ENCODE data around the gene LCN12. TPM values are rescaled to one million over a fixed set of nuclear protein-coding genes. Genes with fewer than 3 reads are reported as not detected.

The LCN12 gene
- total RNA-seq, 1 experiment from 2014 or later: 4.2 TPM

DNA sequence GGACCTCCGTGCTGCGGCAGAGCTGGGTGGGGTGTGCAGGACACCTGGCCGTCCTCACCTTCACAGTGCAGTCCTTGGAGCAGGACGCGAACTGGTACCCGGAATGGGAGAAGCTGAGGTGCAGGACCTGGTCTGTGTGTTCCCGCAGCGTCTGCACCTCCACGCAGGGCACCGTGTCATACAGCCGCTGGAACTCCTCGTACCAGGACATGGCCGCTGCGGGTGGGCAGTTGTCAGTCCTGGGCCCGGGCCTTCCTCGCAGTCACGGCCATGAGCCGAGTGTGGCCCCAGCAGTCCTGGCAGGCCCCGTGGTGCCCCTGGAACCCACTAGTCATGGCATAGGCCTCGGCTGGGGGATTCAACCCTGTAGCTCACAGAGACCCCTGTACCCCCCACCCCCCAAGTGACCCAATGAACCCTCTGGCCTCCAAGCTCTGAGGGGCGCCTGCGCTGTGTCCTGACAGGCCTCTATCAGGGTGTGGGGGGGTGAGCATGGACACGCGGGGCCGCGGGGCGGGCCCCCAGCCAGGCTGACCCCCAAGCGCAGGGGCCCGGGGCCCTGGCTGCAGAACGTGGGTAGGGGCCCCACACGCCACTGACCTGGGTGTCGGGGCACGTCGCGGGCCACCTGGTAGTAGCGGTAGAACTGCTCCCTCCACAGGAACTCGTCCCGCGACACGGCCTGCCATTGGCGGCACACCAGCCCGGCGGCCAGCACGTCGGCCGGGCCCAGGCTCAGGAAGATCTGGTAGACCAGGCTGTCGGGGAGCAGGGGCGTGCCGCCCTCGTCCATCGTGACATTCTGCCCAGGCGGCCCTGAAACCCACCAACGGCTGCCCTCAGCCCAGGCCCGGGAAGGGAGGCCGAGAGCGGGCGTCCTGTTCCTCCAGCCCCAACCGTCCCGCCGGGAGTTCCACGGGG, 8.5 kb upstream of the LCN12 start:
- CTCF ChIA-PET: interaction anchor here (1.6 kb wide), 1 partner anchor 85 kb away, joined by 5 read pairs; the partner anchor contains the start of gene ABCA2
- no peak for TF ChIP-seq EZH2phosphoT487 (IDR thresholded peaks at IDR 0.05; ENCODE audit: borderline replicate concordance)
- TF ChIP-seq FOSL1 (IDR thresholded peaks at IDR 0.05; ENCODE audit: low read depth): no peak
- TF ChIP-seq RAD21 (IDR thresholded peaks at IDR 0.05; ENCODE audit: low read depth): no peak
- no peak for TF ChIP-seq YY1 (IDR thresholded peaks at IDR 0.05; ENCODE audit: extremely low read depth, insufficient replicate concordance, low read depth, low read length)
- TF ChIP-seq SIN3A (IDR thresholded peaks at IDR 0.05; ENCODE audit: low read depth): no peak
- no peak for TF ChIP-seq CTCF (IDR thresholded peaks at IDR 0.05 in 2 of 3, conservative IDR thresholded peaks at IDR 0.05 in 1 of 3; ENCODE audit: borderline replicate concordance in 1 of 3, insufficient read depth in 1 of 3, low read depth in 2 of 3, low read length in 2 of 3)
- no peak for TF ChIP-seq JUND (IDR thresholded peaks at IDR 0.05)
- TF ChIP-seq ZBTB33 (IDR thresholded peaks at IDR 0.05; ENCODE audit: extremely low read depth, insufficient replicate concordance, low read length): no peak
- TF ChIP-seq, protein P1, sequence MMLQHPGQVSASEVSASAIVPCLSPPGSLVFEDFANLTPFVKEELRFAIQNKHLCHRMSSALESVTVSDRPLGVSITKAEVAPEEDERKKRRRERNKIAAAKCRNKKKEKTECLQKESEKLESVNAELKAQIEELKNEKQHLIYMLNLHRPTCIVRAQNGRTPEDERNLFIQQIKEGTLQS (IDR thresholded peaks at IDR 0.05): no peak
- TF ChIP-seq CEBPB (IDR thresholded peaks at IDR 0.05; ENCODE audit: low read depth): no peak
- no peak for TF ChIP-seq SP1 (IDR thresholded peaks at IDR 0.05; ENCODE audit: low read depth)
- TF ChIP-seq POLR2A (IDR thresholded peaks at IDR 0.05; ENCODE audit: borderline replicate concordance, extremely low read depth, insufficient read depth, insufficient read length): no peak
- no peak for TF ChIP-seq TCF7L2 (IDR thresholded peaks at IDR 0.05; ENCODE audit: borderline replicate concordance, extremely low read depth, insufficient read depth, insufficient read length)
- no peak for TF ChIP-seq SRF (IDR thresholded peaks at IDR 0.05; ENCODE audit: low read depth)
- no peak for TF ChIP-seq ZNF274 (IDR thresholded peaks at IDR 0.05; ENCODE audit: low read depth, low read length)
- TF ChIP-seq, protein P2, sequence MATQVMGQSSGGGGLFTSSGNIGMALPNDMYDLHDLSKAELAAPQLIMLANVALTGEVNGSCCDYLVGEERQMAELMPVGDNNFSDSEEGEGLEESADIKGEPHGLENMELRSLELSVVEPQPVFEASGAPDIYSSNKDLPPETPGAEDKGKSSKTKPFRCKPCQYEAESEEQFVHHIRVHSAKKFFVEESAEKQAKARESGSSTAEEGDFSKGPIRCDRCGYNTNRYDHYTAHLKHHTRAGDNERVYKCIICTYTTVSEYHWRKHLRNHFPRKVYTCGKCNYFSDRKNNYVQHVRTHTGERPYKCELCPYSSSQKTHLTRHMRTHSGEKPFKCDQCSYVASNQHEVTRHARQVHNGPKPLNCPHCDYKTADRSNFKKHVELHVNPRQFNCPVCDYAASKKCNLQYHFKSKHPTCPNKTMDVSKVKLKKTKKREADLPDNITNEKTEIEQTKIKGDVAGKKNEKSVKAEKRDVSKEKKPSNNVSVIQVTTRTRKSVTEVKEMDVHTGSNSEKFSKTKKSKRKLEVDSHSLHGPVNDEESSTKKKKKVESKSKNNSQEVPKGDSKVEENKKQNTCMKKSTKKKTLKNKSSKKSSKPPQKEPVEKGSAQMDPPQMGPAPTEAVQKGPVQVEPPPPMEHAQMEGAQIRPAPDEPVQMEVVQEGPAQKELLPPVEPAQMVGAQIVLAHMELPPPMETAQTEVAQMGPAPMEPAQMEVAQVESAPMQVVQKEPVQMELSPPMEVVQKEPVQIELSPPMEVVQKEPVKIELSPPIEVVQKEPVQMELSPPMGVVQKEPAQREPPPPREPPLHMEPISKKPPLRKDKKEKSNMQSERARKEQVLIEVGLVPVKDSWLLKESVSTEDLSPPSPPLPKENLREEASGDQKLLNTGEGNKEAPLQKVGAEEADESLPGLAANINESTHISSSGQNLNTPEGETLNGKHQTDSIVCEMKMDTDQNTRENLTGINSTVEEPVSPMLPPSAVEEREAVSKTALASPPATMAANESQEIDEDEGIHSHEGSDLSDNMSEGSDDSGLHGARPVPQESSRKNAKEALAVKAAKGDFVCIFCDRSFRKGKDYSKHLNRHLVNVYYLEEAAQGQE (IDR thresholded peaks at IDR 0.05; ENCODE audit: low read depth): no peak
- TF ChIP-seq MAX (IDR thresholded peaks at IDR 0.05): no peak
- no peak for TF ChIP-seq CBX3 (IDR thresholded peaks at IDR 0.05; ENCODE audit: low read depth)

More for the DNA sequence above, 8.5 kb upstream of the LCN12 start:
- Histone ChIP-seq H4K20me1 (ENCODE audit: insufficient read depth) (no peaks in the 10 kb centered on the region), H3K4me1 (ENCODE audit: control insufficient read depth in 1 of 2, insufficient read depth in 2 of 2, low read length in 2 of 2) (peaks cover 14 to 32% of the 10 kb centered on the region in 2 experiments), H2AFZ (ENCODE audit: low read depth, low read length, poor library complexity, severe bottlenecking) (no peak overlapping the region), H3K4me3 (replicated peaks in 1 of 2; ENCODE audit: low read depth in 1 of 2, low read length in 2 of 2) (peak overlapping the region; percentile 78 to 88), H3K36me3 (ENCODE audit: control insufficient read depth in 1 of 2, insufficient read depth in 2 of 2, low read length in 2 of 2) (peaks cover 12 to 15% of the 10 kb centered on the region in 2 experiments; a peak in 3 of 4 replicates), H3K9me3 (ENCODE audit: control insufficient read depth in 1 of 2, insufficient read depth in 1 of 2, low read depth in 1 of 2, low read length in 2 of 2) (no peaks in the 10 kb centered on the region), H3K9me2 (ENCODE audit: insufficient read depth) (no peaks in the 10 kb centered on the region), H3K9ac (ENCODE audit: low read length) (peak overlapping the region; percentile 86), H3K79me2 (ENCODE audit: insufficient read depth, low read length) (peaks cover 20% of the 10 kb centered on the region), H3K27ac (ENCODE audit: low read depth, low read length) (peak overlapping the region; percentile 97), H3K4me2 (ENCODE audit: low read length) (peak overlapping the region; percentile 89), H3K27me3 (ENCODE audit: insufficient read depth, low read length) (no peaks in the 10 kb centered on the region)
- ChIA-PET POLR2A (no interaction called here), RAD21 (ENCODE audit: low non-redundant PET in 1 of 2, low total read pairs in 2 of 2, uncharacterized antibody in 2 of 2, unreplicated experiment in 2 of 2) (no interaction called here)
- ATAC-seq: peak; percentile 7
- intact Hi-C loops (cut with micrococcal nuclease): loop anchor here (5.0 to 10.0 kb wide), 2 partner anchors 99 to 156 kb away; partner anchors contain the start of genes AJM1 and PHPT1
- no TSS peak for BruUV-seq (replicated peaks)
- no peak for DNase-seq (ENCODE audit: low read depth, low spot score)
